Ishikawa (cell line): Measurements from ENCODE around the gene MOK.

Experiments
- CEBPB ChIP-seq: IDR thresholded peaks from 2 replicates; pipeline ENCODE4 v1.6.1; 2012
- CREB1 ChIP-seq: IDR thresholded peaks from 2 replicates; pipeline ENCODE4 v1.6.1; 2012; ENCODE audit warnings: low read depth
- EGR1 ChIP-seq: IDR thresholded peaks from 2 replicates; pipeline ENCODE4 v1.6.1; 2012
- EP300 ChIP-seq: IDR thresholded peaks from 2 replicates; pipeline ENCODE4 v1.6.1; 2012; ENCODE audit warnings: borderline replicate concordance
- FOXM1 ChIP-seq: IDR thresholded peaks from 2 replicates; pipeline ENCODE4 v1.6.1; 2012; ENCODE audit warnings: low read depth, borderline replicate concordance
- NFIC ChIP-seq: IDR thresholded peaks from 2 replicates; pipeline ENCODE4 v1.6.1; 2012
- RAD21 ChIP-seq: IDR thresholded peaks from 2 replicates; pipeline ENCODE4 v1.6.1; 2012; ENCODE audit warnings: low read depth
- TAF1 ChIP-seq: IDR thresholded peaks from 2 replicates; pipeline ENCODE4 v1.6.1; 2012; ENCODE audit warnings: low read depth, mild to moderate bottlenecking
- TCF12 ChIP-seq: IDR thresholded peaks from 2 replicates; pipeline ENCODE4 v1.6.1; 2012; ENCODE audit warnings: low read depth
- TEAD4 ChIP-seq: IDR thresholded peaks from 2 replicates; pipeline ENCODE4 v1.6.1; 2012
- YY1 ChIP-seq: IDR thresholded peaks from 2 replicates; pipeline ENCODE4 v1.6.1; 2012; ENCODE audit warnings: low read depth
- ZBTB7A ChIP-seq: IDR thresholded peaks from 2 replicates; pipeline ENCODE4 v1.6.1; 2012; ENCODE audit warnings: low read depth
- TF ChIP-seq, protein P1 (sequence below): IDR thresholded peaks from 2 replicates; pipeline ENCODE4 v1.6.1; 2012
- TF ChIP-seq, protein P2 (sequence below): IDR thresholded peaks from 2 replicates; pipeline ENCODE4 v1.6.1; 2012
- TF ChIP-seq, protein P3 (sequence below): IDR thresholded peaks from 2 replicates; pipeline ENCODE4 v1.6.1; 2012; ENCODE audit warnings: low read depth, mild to moderate bottlenecking

Gene MOK

DNA sequence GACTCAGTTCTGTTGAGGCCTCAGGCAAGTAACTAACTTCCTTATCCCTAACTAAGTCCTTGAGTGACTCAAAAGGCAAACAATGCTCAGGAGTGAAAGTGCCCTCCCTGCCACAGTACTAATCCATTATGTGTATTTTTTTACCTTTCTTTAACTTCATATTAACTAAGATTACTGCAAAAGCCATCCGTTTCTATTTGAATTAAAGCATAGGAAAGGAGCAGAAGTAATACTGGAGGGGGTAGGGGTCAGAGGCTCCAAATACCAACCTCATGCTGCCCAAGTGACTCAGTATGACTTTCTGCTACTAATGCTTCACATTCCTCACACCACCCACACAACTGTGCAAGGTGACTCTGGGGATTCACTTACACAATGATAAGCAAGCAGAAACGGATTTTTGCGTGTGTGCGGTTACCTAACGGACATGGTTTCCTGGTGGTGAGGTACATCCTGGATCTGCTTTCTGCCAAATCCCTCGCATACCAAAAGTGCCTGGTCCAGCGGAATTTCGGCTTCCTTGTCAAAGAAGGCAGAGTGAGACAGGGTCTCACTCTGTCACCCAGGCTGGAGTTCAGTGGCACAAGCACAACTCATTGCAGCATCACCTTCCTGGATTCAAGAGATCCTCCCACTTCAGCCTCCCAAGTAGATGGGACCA, 25.1 kb downstream of the MOK start:
- TF ChIP-seq EGR1 = peak; percentile 67
- no peak for TF ChIP-seq CREB1

DNA sequence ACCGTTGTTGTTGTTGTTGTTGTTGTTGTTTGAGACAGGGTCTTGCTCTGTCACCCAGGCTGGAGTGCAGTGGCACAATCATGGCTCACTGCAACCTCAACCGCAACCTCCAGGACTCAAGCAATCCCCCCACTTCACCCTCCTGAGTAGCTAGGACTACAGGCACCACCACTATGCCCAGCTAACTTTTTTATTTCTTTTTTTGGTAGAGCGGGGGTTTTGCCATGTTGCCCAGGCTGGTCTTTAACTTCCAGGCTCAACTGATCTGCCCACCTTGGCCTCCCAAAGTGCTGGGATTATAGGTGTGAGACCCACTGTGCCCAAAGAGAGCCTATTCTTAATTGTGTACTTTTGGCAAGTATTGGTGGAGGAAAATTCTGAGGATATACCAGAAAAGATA, 25.7 kb downstream of the MOK start:
- TF ChIP-seq RAD21 (no peak), TAF1 (no peak), EGR1 (no peak), YY1 (no peak), CEBPB (no peak), CREB1 (no peak), FOXM1 (no peak), NFIC (no peak), TCF12 (no peak)
- TF ChIP-seq, protein P1, sequence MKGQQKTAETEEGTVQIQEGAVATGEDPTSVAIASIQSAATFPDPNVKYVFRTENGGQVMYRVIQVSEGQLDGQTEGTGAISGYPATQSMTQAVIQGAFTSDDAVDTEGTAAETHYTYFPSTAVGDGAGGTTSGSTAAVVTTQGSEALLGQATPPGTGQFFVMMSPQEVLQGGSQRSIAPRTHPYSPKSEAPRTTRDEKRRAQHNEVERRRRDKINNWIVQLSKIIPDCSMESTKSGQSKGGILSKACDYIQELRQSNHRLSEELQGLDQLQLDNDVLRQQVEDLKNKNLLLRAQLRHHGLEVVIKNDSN = no peak
- TF ChIP-seq, protein P2, sequence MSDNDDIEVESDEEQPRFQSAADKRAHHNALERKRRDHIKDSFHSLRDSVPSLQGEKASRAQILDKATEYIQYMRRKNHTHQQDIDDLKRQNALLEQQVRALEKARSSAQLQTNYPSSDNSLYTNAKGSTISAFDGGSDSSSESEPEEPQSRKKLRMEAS = no peak
- TF ChIP-seq, protein P3, sequence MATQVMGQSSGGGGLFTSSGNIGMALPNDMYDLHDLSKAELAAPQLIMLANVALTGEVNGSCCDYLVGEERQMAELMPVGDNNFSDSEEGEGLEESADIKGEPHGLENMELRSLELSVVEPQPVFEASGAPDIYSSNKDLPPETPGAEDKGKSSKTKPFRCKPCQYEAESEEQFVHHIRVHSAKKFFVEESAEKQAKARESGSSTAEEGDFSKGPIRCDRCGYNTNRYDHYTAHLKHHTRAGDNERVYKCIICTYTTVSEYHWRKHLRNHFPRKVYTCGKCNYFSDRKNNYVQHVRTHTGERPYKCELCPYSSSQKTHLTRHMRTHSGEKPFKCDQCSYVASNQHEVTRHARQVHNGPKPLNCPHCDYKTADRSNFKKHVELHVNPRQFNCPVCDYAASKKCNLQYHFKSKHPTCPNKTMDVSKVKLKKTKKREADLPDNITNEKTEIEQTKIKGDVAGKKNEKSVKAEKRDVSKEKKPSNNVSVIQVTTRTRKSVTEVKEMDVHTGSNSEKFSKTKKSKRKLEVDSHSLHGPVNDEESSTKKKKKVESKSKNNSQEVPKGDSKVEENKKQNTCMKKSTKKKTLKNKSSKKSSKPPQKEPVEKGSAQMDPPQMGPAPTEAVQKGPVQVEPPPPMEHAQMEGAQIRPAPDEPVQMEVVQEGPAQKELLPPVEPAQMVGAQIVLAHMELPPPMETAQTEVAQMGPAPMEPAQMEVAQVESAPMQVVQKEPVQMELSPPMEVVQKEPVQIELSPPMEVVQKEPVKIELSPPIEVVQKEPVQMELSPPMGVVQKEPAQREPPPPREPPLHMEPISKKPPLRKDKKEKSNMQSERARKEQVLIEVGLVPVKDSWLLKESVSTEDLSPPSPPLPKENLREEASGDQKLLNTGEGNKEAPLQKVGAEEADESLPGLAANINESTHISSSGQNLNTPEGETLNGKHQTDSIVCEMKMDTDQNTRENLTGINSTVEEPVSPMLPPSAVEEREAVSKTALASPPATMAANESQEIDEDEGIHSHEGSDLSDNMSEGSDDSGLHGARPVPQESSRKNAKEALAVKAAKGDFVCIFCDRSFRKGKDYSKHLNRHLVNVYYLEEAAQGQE = no peak

DNA sequence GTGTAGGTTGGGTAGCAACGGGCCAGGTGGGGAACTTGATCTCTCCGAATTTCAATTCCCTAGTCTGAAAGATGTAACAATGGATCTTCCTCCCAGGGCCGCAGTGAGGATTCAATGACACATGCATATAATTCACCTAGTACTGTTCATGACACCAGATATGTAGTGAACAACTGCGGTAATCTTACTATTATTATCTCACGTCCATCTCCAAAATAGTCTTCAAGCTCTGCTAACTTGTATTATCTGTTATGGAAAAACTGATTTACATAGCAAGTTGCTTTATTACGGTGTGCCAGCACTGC, 26.4 kb downstream of the MOK start:
- TF ChIP-seq NFIC = no peak
- no peak for TF ChIP-seq TAF1
- no peak for TF ChIP-seq EGR1
- TF ChIP-seq, protein P3 = no peak
- TF ChIP-seq, protein P1 = no peak
- no peak for TF ChIP-seq CREB1
- TF ChIP-seq CEBPB = no peak
- TF ChIP-seq TEAD4 = no peak
- TF ChIP-seq EP300 = no peak
- TF ChIP-seq ZBTB7A = no peak
- no peak for TF ChIP-seq FOXM1
- no peak for TF ChIP-seq RAD21
- no peak for TF ChIP-seq TCF12
- TF ChIP-seq, protein P2 = no peak
- no peak for TF ChIP-seq YY1

DNA sequence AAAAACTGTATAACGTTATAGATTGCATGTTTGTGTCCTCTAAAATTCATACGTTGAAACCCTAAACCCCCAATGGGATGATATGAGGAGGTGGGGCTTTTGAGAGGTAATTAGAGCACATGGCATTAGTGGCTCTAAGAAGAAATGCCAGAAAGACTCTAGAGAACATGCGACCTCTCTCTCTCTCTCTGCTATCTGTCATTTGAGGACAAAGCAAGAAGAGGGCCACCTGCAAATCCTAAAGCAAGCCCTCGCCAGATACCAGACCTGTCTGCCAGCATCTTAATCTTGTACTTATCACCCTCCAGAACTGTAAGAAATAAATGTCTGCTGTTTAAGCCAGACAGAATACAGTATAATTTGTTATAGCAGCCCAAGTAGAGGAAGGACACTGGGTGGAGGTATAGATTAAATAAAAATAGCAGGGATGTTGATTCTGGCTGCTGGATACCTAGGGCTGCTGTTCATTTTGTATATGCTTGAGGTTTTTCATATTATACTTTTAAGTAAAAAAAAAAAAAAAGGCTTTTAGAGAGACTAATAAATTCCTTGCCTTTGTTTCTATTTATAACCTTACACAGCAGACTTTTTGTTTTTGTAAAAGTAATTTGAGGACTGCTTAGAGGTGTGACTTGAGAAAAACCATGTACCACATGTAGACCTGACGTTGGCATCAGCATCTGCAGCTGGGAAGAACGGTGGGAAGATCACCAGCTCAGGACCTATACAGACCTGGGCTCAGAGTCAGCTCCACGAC, 26.9 kb downstream of the MOK start:
- TF ChIP-seq RAD21 (no peak), ZBTB7A (no peak)

DNA sequence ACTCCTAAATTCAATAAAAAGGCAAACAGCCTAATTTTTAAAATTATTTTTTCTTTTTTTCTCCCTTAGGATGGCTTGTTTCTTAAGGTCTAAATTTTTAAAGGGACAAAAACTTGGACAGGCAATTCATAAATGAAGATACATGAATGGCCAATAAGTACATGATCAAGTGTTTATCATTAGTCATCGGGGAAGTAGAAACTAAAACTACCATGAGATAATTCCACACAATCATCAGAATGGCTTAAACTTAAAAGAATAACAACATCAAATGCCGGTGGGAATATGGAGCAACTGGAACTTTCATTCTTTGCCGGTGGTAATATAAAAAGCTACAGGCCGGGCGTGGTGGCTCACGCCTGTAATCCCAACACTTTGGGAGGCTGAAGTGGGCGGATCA, 29.1 kb downstream of the MOK start:
- TF ChIP-seq, protein P3 = no peak
- TF ChIP-seq YY1 (no peak), TCF12 (no peak), FOXM1 (no peak), RAD21 (no peak), CREB1 (no peak), TAF1 (no peak), EP300 (no peak), TEAD4 (no peak), CEBPB (no peak), EGR1 (no peak), NFIC (no peak), ZBTB7A (no peak)
- TF ChIP-seq, protein P2 = no peak
- TF ChIP-seq, protein P1 = no peak
